Fibroblast of skin of abdomen (primary cell): ENCODE data around the gene AFF1.
A peak's percentile ranks its signal among the peaks of the same experiment; 100 is the strongest.
"Not testable (repeated sequence)": the region's sequence is repeated elsewhere in the genome, so short reads cannot be mapped to it uniquely, and the experiment has no call there.

Experiments used
- DNase-seq: peaks from one replicate; pipeline ENCODE4 v3.0.0-alpha.2; 2013

Gene AFF1

DNA sequence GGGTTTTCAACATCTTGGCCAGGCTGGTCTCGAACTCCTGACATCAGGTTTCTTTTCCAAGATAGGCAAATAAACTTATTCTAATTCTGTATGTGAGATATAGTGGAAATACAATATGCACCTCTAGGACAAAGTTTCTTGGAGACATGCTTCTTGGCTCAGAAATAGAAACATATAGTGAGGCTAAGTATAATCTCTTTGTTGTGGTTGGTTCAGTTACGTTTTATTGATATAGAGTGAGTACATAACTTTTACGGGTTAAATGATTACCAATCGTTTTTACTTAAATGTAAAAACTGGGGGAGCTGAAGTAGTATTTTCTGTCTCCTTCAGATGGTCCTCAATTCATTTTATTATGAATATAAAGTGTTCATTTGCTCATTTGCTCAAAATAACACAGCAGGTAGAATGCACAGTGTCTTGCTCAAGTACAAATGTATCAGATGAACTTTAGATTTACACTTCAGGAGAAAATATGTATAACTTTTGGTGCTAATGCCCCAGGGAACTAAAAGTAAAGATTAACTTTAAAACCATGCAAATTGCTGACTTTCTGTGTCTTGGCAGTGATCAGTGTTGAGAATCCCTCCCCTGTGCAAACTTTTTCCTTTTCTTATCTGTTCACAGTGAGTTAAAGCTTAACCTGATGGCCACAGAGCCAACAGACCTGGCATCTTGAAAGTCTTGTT, 77.6 kb downstream of the AFF1 start:
- no peak for DNase-seq

- DNase-seq, result not testable (repeated sequence)
Measured at GRCh38 chr4:87012954-87013308, 78.1 kb downstream of the AFF1 start.

DNA sequence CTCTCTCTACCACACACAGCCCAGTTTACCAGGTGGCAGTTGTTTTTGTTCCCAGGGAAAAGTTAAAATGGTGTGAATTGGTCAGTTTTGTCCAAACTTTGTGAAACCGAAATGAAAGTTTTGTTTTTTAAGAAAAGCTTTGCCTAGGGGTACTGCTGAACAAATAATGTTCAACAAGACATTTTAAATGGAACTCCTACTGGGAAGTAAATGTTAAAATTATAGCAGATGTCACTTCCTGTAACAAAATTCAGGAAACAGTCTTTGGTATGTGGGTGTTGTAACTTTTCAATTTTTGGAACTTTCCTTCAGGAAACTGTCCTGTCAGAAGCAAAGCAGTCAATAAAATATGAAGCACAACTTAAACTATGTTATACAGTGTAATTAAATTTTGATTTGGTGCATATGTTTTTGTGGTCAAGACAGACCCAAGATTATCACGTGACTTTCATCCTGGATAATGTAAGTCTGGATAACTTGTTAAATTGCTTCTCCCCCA, 79.5 kb downstream of the AFF1 start:
- peak; percentile 80 for DNase-seq

DNA sequence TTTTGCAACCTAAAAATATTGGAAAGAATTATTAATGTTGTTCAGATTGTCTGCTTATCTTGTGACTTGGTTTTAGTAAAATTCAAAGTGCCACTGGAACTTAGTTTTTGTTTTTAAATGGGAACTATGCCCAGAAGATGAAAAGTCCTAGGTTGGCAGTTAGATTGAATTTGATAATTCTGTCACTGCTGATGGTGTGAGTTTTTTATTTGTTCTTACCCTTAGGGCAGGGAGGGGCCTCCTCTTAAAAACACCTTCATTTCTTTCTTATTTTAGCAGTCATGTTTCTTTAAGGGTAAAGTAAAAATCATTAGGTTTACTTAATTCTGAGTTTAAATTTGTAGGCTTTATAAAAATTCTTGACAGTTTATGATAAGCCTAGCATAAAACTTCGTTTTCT, 80.6 kb downstream of the AFF1 start:
- DNase-seq, result no peak

- DNase-seq, result peak; percentile 73
Measured at GRCh38 chr4:87017580-87018342, 83.0 kb downstream of the AFF1 start.

DNA sequence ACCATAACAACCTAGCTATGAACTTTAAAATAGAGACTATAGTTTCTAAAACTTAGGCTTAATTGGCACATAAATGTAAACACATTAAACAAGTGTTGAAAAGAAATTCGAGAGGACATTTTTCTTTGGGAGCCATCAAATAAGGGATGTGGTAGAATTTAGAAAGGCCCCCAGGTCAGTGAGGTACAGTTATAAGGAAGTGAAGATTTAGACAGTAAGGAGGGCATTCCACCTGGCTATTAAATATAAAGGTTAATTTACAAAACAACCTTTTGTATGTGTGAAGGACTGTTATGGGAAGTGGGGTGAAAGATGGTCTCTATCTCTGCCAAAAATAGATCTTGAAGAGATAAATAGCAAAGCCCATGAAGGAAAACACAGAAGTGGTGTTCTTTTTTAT, 83.9 kb downstream of the AFF1 start:
- DNase-seq, result no peak

DNA sequence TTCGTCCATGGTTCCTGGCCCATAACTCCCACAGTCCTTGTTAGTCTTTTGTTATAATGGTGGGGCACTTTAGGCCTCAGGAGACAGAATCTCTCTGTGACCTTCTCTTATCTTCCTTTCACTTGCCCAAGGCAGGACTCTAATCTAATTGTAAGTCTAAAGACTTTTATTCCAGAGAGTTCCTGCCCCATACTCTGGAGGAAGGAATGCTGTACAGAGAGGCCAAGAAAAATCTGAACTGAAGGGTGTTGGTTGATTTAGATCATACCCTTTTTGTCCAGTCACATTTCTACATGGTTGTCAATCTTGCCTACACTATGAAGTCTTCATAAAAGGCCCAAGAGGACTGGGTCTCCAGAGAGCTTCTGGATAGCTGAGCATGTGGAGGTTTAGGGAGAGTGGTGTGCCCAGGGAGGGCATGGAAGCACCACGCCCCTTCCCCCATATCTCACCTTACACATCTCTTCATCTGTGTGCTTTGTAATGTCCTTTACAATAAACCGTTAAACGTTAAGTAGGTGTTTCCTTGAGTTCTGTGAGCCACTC, 84.5 kb downstream of the AFF1 start:
- no peak for DNase-seq

GRCh38 chr4:87019898-87020297, 85.1 kb downstream of the AFF1 start:
- DNase-seq, result no peak

- DNase-seq, result no peak
Measured at GRCh38 chr4:87024201-87024600, 89.4 kb downstream of the AFF1 start.

DNA sequence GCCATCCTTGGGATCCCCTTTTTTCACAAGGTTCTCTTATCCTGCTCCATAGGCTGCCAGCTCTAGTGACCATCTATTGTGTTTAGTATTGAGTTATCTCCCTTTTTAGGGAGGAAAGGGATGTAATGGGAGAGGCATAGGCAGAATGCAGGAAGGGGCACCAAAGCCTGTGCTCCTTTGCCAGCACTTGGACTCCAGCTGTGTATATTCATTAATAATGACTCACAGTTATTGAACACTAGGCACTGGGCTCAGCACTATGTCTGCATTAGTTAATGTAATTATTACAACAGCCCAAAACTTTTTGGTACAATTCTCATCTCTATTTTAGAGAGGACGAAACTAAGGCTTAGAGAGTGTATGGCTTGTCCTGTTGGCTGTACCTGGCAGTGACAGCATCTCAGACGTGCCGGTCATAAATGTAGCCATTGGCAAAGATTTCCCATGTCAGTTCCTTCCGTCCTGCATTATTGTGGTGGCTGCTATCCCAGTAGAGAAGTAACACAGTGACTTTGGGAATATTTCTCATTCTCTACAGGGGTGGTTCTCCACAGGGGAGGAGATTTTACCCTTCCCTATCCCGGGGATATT, 90.3 kb downstream of the AFF1 start:
- DNase-seq, result no peak

DNA sequence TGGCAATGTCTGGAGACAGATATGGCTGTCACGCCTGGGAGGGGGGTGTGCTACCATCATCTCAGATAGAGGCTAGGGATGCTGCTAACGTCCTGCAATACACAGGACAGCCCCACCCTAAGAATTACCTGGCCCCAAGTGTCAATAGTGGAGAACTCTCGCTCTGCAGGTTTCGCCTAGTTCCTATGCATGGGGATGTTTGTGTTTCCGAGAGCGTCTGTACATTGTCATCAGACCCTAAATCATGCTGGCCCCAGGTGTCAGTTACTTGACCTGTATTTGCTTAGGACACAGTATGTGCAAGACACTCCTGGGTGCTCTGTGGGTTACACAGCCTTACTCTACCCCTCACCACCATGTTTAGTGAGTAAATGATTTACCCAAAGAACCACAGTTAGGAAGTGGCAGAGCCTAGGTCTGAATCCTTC, 90.8 kb downstream of the AFF1 start:
- no peak for DNase-seq

- no peak for DNase-seq
Measured at GRCh38 chr4:87026800-87027495, 92.1 kb downstream of the AFF1 start.

- no peak for DNase-seq
Measured at GRCh38 chr4:87029356-87029755, 94.5 kb downstream of the AFF1 start.

DNA sequence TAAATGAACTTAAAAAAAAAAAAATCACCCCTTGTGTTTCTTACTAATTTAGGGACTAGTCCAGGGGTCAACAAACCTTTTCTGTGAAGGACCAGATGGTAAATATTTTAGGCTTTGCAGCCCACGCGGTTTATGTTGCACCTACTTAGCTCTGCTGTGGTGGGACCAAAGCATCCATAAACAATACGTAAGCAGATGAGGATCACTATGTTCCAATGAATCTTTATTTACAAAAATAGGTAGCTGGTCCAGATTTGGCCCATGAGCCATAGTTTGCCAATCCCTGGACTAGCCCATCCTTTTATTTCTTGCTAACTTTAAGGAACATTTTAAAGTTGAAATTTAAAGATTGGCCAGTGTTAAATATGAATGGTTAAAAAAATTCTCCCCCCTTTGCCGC, 95.3 kb downstream of the AFF1 start:
- no peak for DNase-seq

- DNase-seq, result peak; percentile 27
Measured at GRCh38 chr4:87030755-87031441, 96.1 kb downstream of the AFF1 start.

- no peak for DNase-seq
Measured at GRCh38 chr4:87031920-87032319, 97.1 kb downstream of the AFF1 start.

- peak; percentile 80 for DNase-seq
Measured at GRCh38 chr4:87032884-87033533, 98.2 kb downstream of the AFF1 start.

DNA sequence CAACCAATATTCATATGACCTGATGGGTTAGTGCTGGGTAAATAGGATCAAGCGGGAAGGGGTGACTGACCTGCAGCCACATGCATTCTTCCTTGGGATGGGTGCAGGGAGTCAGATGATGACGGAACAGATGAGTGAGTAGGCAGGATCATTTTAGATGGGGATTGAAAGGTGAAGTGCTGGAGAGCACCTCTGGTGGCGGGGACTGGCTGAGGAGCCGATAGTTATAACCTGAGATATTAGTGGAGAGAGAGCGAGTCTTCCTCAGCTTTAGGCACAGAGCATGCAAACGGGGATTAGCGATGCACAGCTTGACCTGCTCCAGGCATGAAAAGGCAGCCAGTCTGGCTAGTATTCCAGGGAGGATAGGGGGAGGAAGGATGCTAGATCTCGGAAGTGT, 99.1 kb downstream of the AFF1 start:
- DNase-seq, result no peak

DNA sequence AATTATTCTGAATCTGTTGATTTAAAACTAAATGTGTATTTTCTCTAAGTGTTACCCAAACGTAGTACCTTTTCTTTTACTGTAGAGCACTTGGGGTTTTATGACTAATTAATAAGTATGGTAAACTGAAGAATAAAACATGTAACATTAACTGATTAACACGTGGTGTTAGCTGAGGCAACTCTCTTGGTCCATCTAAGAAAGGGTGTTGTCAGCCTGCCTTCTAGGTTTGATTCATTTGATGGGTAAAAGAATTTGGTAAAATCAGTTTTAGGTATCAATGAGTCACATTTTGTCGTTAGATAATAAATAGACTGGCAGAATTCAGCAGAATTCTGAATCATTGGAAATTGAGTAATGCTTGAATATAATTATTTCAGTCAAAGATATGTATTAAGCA, 99.7 kb downstream of the AFF1 start:
- no peak for DNase-seq

- DNase-seq, result no peak
Measured at GRCh38 chr4:87035881-87036509, 101.2 kb downstream of the AFF1 start.

DNA sequence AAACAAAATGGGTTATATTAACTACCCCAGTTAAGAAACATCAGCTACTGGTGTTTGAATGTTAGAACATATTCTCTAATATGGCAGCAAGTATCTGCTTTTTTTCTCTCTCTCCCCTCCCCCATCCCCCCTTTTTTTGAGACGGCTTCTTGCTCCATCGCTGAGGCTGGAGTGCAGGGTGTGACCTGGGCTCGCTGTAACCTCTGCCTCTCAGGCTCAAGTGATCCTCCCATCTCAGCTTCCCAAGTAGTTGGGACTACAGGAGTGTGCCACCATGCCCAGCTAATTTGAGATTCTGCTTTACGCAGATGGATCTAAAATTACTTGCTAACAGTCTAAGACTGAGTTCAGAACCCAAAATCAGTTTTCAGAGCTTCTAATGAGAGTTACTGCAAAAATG, 101.9 kb downstream of the AFF1 start:
- DNase-seq, result no peak
